HCT116 (cell line): Measurements from ENCODE around the gene PHGDH. TPM values are rescaled to one million over a fixed set of nuclear protein-coding genes. Genes with fewer than 3 reads are reported as not detected.
A peak's percentile ranks its signal among the peaks of the same experiment; 100 is the strongest.

ENCODE experiments used
- ATAC-seq: fragments of 200-7000 bp; cut with Tn5 transposase; 2 replicates; pipeline ENCODE4 v1.9.1; 2020; ENCODE audit warnings: mild to moderate bottlenecking, moderate library complexity
- Bru-seq: library from RNA; stranded (reverse); fragments of 400-500 nt; gene quantifications from one replicate; lab custom pipeline; 2021; lab: Mats Ljungman, UMichigan
- BruChase-seq, 2 experiments: library from RNA; stranded (reverse); fragments of 400-500 nt; gene quantifications; one replicate each; lab custom pipeline; 2021; lab: Mats Ljungman, UMichigan
- BruUV-seq: library from RNA; stranded (reverse); fragments of 400-500 nt; replicated peaks from 2 replicates; lab custom pipeline; 2021; lab: Mats Ljungman, UMichigan
- CTCF ChIA-PET: fragments of 300-600 bp; sonication (Branson Sonifier 250); formaldehyde crosslinking; loops from one replicate; lab custom pipeline; 2021; ENCODE audit warnings: antibody characterized with exemption; lab: Charles Lee
- POLR2A ChIA-PET: fragments of 300-600, 350-600 bp; sonication (Branson Sonifier 250); formaldehyde crosslinking; loops from one replicate; lab custom pipeline; 2021; ENCODE audit warnings: antibody characterized with exemption; lab: Charles Lee
- RAD21 ChIA-PET, 2 experiments: fragments of 300-600 bp; sonication (Branson Sonifier 250); formaldehyde crosslinking; loops; one replicate each; lab custom pipeline; 2023; ENCODE audit warnings: low total read pairs in 2 of 2; ENCODE audit not compliant: uncharacterized antibody in 2 of 2, unreplicated experiment in 2 of 2, low non-redundant PET in 1 of 2; lab: Charles Lee
- DNase-seq: peaks from one replicate; pipeline ENCODE4 v3.0.0-alpha.2; 2010; ENCODE audit warnings: low read depth, low spot score
- H2AFZ ChIP-seq: fragments of 200-600 bp; shearing (Covaris generic), sonication (generic); 2 replicates; pipeline ENCODE4 v1.6.1; 2017; ENCODE audit warnings: low read depth, mixed run types, mixed read lengths, antibody characterized with exemption, low read length; ENCODE audit not compliant: poor library complexity, severe bottlenecking
- H3K27ac ChIP-seq: 2 replicates; pipeline ENCODE4 v1.5.1; 2012; ENCODE audit warnings: low read depth, low read length
- H3K27me3 ChIP-seq: fragments of 200-600 bp; sonication (generic); 2 replicates; pipeline ENCODE4 v1.6.1; 2016; ENCODE audit warnings: mixed run types, low read length, mixed read lengths; ENCODE audit not compliant: insufficient read depth
- H3K36me3 ChIP-seq, 2 experiments: fragments of 200-500 bp in 1 of 2; fragments of 200-600 bp in 1 of 2; sonication (Bioruptor generic) in 1 of 2; sonication (generic) in 1 of 2; 2 replicates each; pipeline versions ENCODE4 v1.5.1 to v1.6.1; 2014 to 2016; ENCODE audit warnings: low read length in 2 of 2, inconsistent platforms in 1 of 2, mixed read lengths in 1 of 2, mixed run types in 1 of 2; ENCODE audit not compliant: insufficient read depth in 2 of 2, control insufficient read depth in 1 of 2
- H3K4me1 ChIP-seq, 2 experiments: fragments of 200-600 bp in 1 of 2; sonication (generic) in 1 of 2; 2 replicates each; pipeline versions ENCODE4 v1.5.1 to v1.6.1; 2012 to 2017; ENCODE audit warnings: low read length in 2 of 2, inconsistent platforms in 1 of 2, mild to moderate bottlenecking in 1 of 2, mixed read lengths in 1 of 2, mixed run types in 1 of 2, moderate library complexity in 1 of 2; ENCODE audit not compliant: insufficient read depth in 2 of 2, control insufficient read depth in 1 of 2
- H3K4me2 ChIP-seq: fragments of 200-600 bp; sonication (generic); 2 replicates; pipeline ENCODE4 v1.6.1; 2017; ENCODE audit warnings: mixed run types, low read length, mixed read lengths
- H3K4me3 ChIP-seq, 2 experiments: fragments of 200-600 bp in 1 of 2; sonication (generic) in 1 of 2; replicated peaks in 1 of 2; 2 replicates each; pipeline ENCODE4 v1.5.1; 2011 to 2016; ENCODE audit warnings: low read length in 2 of 2, control low read depth in 1 of 2, low read depth in 1 of 2, mild to moderate bottlenecking in 1 of 2, mixed read lengths in 1 of 2, mixed run types in 1 of 2
- H3K79me2 ChIP-seq: fragments of 200-600 bp; sonication (generic); 2 replicates; pipeline ENCODE4 v1.6.1; 2017; ENCODE audit warnings: mild to moderate bottlenecking, mixed run types, low read length, moderate library complexity, mixed read lengths; ENCODE audit not compliant: insufficient read depth
- H3K9ac ChIP-seq: fragments of 200-600 bp; sonication (generic); 2 replicates; pipeline ENCODE4 v1.6.1; 2016; ENCODE audit warnings: low read length, mixed read lengths
- H3K9me2 ChIP-seq: fragments of 200-600 bp; sonication (generic), shearing (Covaris generic); 2 replicates; pipeline ENCODE4 v1.6.1; 2017; ENCODE audit warnings: mixed run types, mild to moderate bottlenecking, moderate library complexity; ENCODE audit not compliant: insufficient read depth
- H3K9me3 ChIP-seq, 2 experiments: fragments of 200-500 bp in 1 of 2; fragments of 200-600 bp in 1 of 2; sonication (Bioruptor generic) in 1 of 2; sonication (generic) in 1 of 2; 2 replicates each; pipeline ENCODE4 v1.6.1; 2014 to 2017; ENCODE audit warnings: low read length in 2 of 2, mixed read lengths in 2 of 2, inconsistent platforms in 1 of 2, low read depth in 1 of 2, mild to moderate bottlenecking in 1 of 2, mixed run types in 1 of 2, moderate library complexity in 1 of 2; ENCODE audit not compliant: control insufficient read depth in 1 of 2, insufficient read depth in 1 of 2
- H4K20me1 ChIP-seq: fragments of 200-600 bp; sonication (generic), shearing (Covaris generic); 2 replicates; pipeline ENCODE4 v1.6.1; 2017; ENCODE audit warnings: mixed run types, mild to moderate bottlenecking, moderate library complexity; ENCODE audit not compliant: insufficient read depth
- ATF3 ChIP-seq: IDR thresholded peaks from 2 replicates; pipeline ENCODE4 v1.6.1; 2012
- CBX3 ChIP-seq: IDR thresholded peaks from 2 replicates; pipeline ENCODE4 v1.6.1; 2012; ENCODE audit warnings: low read depth
- CEBPB ChIP-seq: IDR thresholded peaks from 2 replicates; pipeline ENCODE4 v1.6.1; 2012; ENCODE audit warnings: low read depth
- ELF1 ChIP-seq: IDR thresholded peaks from 2 replicates; pipeline ENCODE4 v1.6.1; 2012; ENCODE audit warnings: low read depth, borderline replicate concordance
- EZH2 ChIP-seq: fragments of 200-600 bp; sonication (generic); IDR thresholded peaks from 2 replicates; pipeline ENCODE4 v1.6.1; 2017; ENCODE audit warnings: antibody characterized with exemption, mixed run types
- JUND ChIP-seq: IDR thresholded peaks from 2 replicates; pipeline ENCODE4 v1.6.1; 2012
- POLR2A ChIP-seq: IDR thresholded peaks from 2 replicates; pipeline ENCODE4 v1.7.0; 2011; ENCODE audit warnings: borderline replicate concordance; ENCODE audit not compliant: insufficient read depth, insufficient read length; ENCODE audit errors: extremely low read depth
- POLR2AphosphoS5 ChIP-seq: IDR thresholded peaks from 2 replicates; pipeline ENCODE4 v1.6.1; 2011; ENCODE audit warnings: mild to moderate bottlenecking, low read depth, low read length, moderate library complexity
- RAD21 ChIP-seq: IDR thresholded peaks from 2 replicates; pipeline ENCODE4 v1.6.1; 2012; ENCODE audit warnings: low read depth, mild to moderate bottlenecking
- REST ChIP-seq: IDR thresholded peaks from 2 replicates; pipeline ENCODE4 v1.6.1; 2012; ENCODE audit warnings: low read depth
- SIN3A ChIP-seq: IDR thresholded peaks from 2 replicates; pipeline ENCODE4 v1.6.1; 2012; ENCODE audit warnings: low read depth
- SP1 ChIP-seq: IDR thresholded peaks from 2 replicates; pipeline ENCODE4 v1.6.1; 2012; ENCODE audit warnings: low read depth
- ZBTB33 ChIP-seq: IDR thresholded peaks from 2 replicates; pipeline ENCODE4 v1.6.1; 2011; ENCODE audit warnings: mild to moderate bottlenecking, low read length, moderate library complexity; ENCODE audit not compliant: insufficient replicate concordance; ENCODE audit errors: extremely low read depth
- ZNF274 ChIP-seq: fragments of 200-500 bp; sonication (Bioruptor generic); IDR thresholded peaks from 2 replicates; pipeline ENCODE4 v1.6.1; 2014; ENCODE audit warnings: mild to moderate bottlenecking, low read depth, low read length, inconsistent platforms
- intact Hi-C: fragments of 100-400 bp; cut with micrococcal nuclease; formaldehyde crosslinking; loops from 2 replicates; pipeline ENCODE4 v1.10.0; 2022
- long read RNA-seq: library from polyadenylated mRNA; unstranded; transcript quantifications from one replicate; pipeline ENCODE4 v2.0.0, GENCODE V29; 2021; ENCODE audit not compliant: unreplicated experiment
- polyA plus RNA-seq: library from polyadenylated mRNA; unstranded; fragments of >200 nt; gene quantifications from 2 replicates; pipeline ENCODE4 v1.2.1, GENCODE V29; 2012; ENCODE audit warnings: missing spikeins
- total RNA-seq: library from RNA; stranded (reverse); gene quantifications from one replicate; pipeline ENCODE4 v1.2.1, GENCODE V29; 2021; ENCODE audit not compliant: unreplicated experiment
- TF ChIP-seq, protein P1 (sequence below), 3 experiments: fragments of 200-600 bp in 1 of 3; sonication (generic) in 1 of 3; IDR thresholded peaks in 2 of 3; conservative IDR thresholded peaks in 1 of 3; 2 replicates each; pipeline ENCODE4 v1.5.1; 2012 to 2017; ENCODE audit warnings: low read depth in 2 of 3, low read length in 2 of 3, antibody characterized with exemption in 1 of 3, borderline replicate concordance in 1 of 3, control low read depth in 1 of 3, mild to moderate bottlenecking in 1 of 3, mixed read lengths in 1 of 3, mixed run types in 1 of 3, moderate library complexity in 1 of 3; ENCODE audit not compliant: insufficient read depth in 1 of 3

PHGDH gene
- 187 TPM for total RNA-seq
- 244 and 317 TPM in 2 replicates for polyA plus RNA-seq
- percentile 75 among the genes with signal in this experiment for Bru-seq, nascent RNA
- percentile 71 among the genes with signal in this experiment for BruChase-seq, experiment 1, labeled RNA remaining after a 6-hour chase
- percentile 65 among the genes with signal in this experiment for BruChase-seq, experiment 2, labeled RNA remaining after a 2-hour chase
- long read RNA-seq, transcript PHGDH-208 (12 exons, 2,096 nt): major isoform, 304 of 355 reads
- long read RNA-seq, partial matches to known transcripts: 17 of 355 reads
- long read RNA-seq, other reads (novel, unspliced or antisense): 24 of 355 reads

DNA sequence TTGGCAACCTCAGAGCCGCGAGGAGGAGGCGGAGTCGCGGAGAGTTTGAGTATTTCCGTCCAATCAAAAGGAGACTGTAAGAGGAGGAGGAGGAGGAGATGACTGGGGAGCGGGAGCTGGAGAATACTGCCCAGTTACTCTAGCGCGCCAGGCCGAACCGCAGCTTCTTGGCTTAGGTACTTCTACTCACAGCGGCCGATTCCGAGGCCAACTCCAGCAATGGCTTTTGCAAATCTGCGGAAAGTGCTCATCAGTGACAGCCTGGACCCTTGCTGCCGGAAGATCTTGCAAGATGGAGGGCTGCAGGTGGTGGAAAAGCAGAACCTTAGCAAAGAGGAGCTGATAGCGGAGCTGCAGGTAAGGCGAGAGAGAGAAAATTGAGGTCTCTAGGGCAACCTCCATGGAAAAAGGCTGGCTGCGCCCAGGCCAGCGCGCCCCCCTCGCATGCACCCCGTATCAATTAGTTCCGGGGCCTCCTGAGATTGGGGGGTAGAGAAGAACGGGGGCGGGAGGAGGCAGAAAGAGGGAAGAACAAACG is at the start of gene PHGDH:
Gene PHGDH, plus strand, starts transcription at position 131 of the 538 bp plus-strand sequence. Its CDS starts 89 bp downstream, at position 220.
- TSS peak; percentile 84 for BruUV-seq
- RAD21 ChIA-PET: no interaction called here
- intact Hi-C loops: no loop called here

More for the DNA sequence above, at the start of gene PHGDH:
- CTCF ChIA-PET: interaction anchor here (0.8 to 1.4 kb wide), 3 partner anchors 25 to 37 kb away, joined by 3 to 4 read pairs (median 3); no protein-coding TSS in a partner anchor
- peak within 1 kb of the TSS; percentile 71 for H2AFZ ChIP-seq
- POLR2A ChIA-PET: interaction anchor here (0.8 to 1.4 kb wide), 4 partner anchors 9 to 90 kb away, joined by 3 to 8 read pairs (median 3); partner anchors contain the start of gene ZNF697
- H3K4me1 ChIP-seq: peaks cover 16 to 18% of the 10 kb centered on the region in 2 experiments
- H3K4me2 ChIP-seq: peak within 1 kb of the TSS; percentile 94
- peak; percentile 80 for DNase-seq
- H3K4me3 ChIP-seq: peak within 1 kb of the TSS; percentile 92 to 96
- peak; percentile 94 for ATAC-seq
- no peaks in the 10 kb centered on the region for H4K20me1 ChIP-seq
- no peaks in the 10 kb centered on the region for H3K9me2 ChIP-seq
- H3K79me2 ChIP-seq: peaks cover 18% of the 10 kb centered on the region
- H3K36me3 ChIP-seq: no peaks in the 10 kb centered on the region
- peak within 1 kb of the TSS; percentile 64 for H3K9ac ChIP-seq
- H3K27me3 ChIP-seq: no peaks in the 10 kb centered on the region
- H3K9me3 ChIP-seq: no peaks in the 10 kb centered on the region
- peak; percentile 95 for TF ChIP-seq POLR2AphosphoS5
- no peak for TF ChIP-seq ATF3
- TF ChIP-seq POLR2A: peak; percentile 74
- no peak for TF ChIP-seq RAD21
- TF ChIP-seq REST: no peak
- 0 out of 2 replicates have a peak, but pooled peaks have one; percentile 33 for TF ChIP-seq SIN3A
- TF ChIP-seq, protein P1, sequence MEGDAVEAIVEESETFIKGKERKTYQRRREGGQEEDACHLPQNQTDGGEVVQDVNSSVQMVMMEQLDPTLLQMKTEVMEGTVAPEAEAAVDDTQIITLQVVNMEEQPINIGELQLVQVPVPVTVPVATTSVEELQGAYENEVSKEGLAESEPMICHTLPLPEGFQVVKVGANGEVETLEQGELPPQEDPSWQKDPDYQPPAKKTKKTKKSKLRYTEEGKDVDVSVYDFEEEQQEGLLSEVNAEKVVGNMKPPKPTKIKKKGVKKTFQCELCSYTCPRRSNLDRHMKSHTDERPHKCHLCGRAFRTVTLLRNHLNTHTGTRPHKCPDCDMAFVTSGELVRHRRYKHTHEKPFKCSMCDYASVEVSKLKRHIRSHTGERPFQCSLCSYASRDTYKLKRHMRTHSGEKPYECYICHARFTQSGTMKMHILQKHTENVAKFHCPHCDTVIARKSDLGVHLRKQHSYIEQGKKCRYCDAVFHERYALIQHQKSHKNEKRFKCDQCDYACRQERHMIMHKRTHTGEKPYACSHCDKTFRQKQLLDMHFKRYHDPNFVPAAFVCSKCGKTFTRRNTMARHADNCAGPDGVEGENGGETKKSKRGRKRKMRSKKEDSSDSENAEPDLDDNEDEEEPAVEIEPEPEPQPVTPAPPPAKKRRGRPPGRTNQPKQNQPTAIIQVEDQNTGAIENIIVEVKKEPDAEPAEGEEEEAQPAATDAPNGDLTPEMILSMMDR (IDR thresholded peaks at IDR 0.05 in 2 of 3, conservative IDR thresholded peaks at IDR 0.05 in 1 of 3; ENCODE audit: borderline replicate concordance in 1 of 3, insufficient read depth in 1 of 3, low read depth in 2 of 3, low read length in 2 of 3): no peak
- TF ChIP-seq EZH2: no peak
- no peak for TF ChIP-seq CBX3
- TF ChIP-seq JUND: no peak
- no peak for TF ChIP-seq ELF1
- TF ChIP-seq SP1: no peak
- peak; percentile 47; the same call in 1 of the 2 replicates for TF ChIP-seq CEBPB
- no peak for TF ChIP-seq ZBTB33
- no peak for TF ChIP-seq ZNF274
- TF ChIP-seq, all 23 proteins: peak for 4
- peak within 1 kb of the TSS; percentile 57 for H3K27ac ChIP-seq
